Lower leg skin (tissue), 4 donors: ENCODE results near the gene TUBA8. TPM values are rescaled to one million over a fixed set of nuclear protein-coding genes. Genes with fewer than 3 reads are reported as not detected.

Source experiments
- DNase-seq, 2 donors: peaks; one replicate each; pipeline ENCODE4 v3.0.0-alpha.2; 2019; ENCODE audit warnings: low spot score in 2 of 2
- H3K4me3 ChIP-seq: fragments of 200-600 bp; sonication (generic); 2 replicates; pipeline ENCODE4 v1.5.1; 2017; ENCODE audit warnings: mild to moderate bottlenecking, low read depth; ENCODE audit not compliant: poor library complexity, severe bottlenecking
- POLR2A ChIP-seq, 2 donors: fragments of 450-650 bp; IDR thresholded peaks; one replicate each; pipeline ENCODE4 v1.6.1; 2016 to 2017; ENCODE audit warnings: antibody characterized with exemption in 2 of 2, mild to moderate bottlenecking in 1 of 2, moderate library complexity in 1 of 2
- WGBS, 2 donors: methylation state at CpG; one replicate each; pipeline ENCODE4 v1.1.5; 2018; 5-methylcytosine and 5-hydroxymethylcytosine counted together
- intact Hi-C: fragments of 100-400 bp; cut with DNase I; formaldehyde crosslinking; loops from one replicate; pipeline ENCODE4 v1.15.0; 2023; ENCODE audit warnings: low total_unique reads
- total RNA-seq, 4 donors: library from RNA; depleted of rRNA; stranded (reverse); fragments of >200 nt; gene quantifications; one replicate each; pipeline ENCODE4 v1.1.0, GENCODE V29; 2016
- TF ChIP-seq, protein P1 (sequence below), 3 donors: fragments of 450-650 bp; IDR thresholded peaks; one replicate each; pipeline ENCODE4 v1.5.1; 2016; ENCODE audit warnings: antibody characterized with exemption in 3 of 3, mild to moderate bottlenecking in 3 of 3, moderate library complexity in 2 of 3

Gene TUBA8
- total RNA-seq, 4 donors from 2014 or later, result 1.5 to 4.7 (median 2.9) TPM

DNA sequence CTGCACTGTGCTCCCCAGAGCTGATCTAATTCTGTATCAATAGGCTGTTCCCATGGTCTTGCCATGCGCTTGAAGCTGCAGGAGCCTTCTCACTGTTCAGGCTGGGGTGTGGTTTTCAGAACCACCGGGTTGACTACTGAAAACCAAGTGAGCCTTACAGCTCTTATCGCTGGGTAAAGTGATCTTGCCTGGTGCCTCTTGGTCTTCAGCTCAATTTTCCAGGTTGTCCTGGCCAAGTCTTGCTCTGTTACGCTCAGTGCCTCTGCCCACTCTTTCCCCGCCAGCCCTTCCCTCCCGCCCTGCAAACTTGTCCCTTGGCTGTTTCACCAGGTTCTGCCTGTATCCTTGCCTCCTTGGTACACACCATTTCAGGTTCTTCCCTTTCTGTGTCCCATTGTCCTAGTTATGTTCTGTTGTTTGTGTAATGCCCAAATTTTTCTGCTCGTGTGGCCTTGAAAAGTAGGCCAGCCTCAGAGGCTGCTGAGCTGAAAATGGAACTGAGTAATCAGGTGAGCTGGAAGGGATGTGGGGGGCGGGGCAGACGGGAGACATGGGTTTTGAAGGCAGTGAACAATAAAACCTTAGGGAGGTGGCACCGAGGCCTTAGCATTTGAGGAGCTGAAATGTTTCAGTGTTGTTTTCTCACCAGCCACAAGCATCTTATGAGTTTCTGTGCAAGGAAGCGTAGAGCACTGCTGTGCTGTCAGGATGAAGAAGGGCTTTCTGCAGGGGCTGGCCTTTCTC lies 21.6 kb upstream of the TUBA8 start:
- TF ChIP-seq, protein P1, sequence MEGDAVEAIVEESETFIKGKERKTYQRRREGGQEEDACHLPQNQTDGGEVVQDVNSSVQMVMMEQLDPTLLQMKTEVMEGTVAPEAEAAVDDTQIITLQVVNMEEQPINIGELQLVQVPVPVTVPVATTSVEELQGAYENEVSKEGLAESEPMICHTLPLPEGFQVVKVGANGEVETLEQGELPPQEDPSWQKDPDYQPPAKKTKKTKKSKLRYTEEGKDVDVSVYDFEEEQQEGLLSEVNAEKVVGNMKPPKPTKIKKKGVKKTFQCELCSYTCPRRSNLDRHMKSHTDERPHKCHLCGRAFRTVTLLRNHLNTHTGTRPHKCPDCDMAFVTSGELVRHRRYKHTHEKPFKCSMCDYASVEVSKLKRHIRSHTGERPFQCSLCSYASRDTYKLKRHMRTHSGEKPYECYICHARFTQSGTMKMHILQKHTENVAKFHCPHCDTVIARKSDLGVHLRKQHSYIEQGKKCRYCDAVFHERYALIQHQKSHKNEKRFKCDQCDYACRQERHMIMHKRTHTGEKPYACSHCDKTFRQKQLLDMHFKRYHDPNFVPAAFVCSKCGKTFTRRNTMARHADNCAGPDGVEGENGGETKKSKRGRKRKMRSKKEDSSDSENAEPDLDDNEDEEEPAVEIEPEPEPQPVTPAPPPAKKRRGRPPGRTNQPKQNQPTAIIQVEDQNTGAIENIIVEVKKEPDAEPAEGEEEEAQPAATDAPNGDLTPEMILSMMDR (IDR thresholded peaks at IDR 0.05), result no peak
- no peak for TF ChIP-seq POLR2A (IDR thresholded peaks at IDR 0.05)
- no peak overlapping the region for H3K4me3 ChIP-seq
- 86 to 89% methylated on average over 11 of the region's 11 CpGs for WGBS, 2 donors
- intact Hi-C loops, result no loop called here
- DNase-seq, result peak in 1 of 2 donors; percentile 66

DNA sequence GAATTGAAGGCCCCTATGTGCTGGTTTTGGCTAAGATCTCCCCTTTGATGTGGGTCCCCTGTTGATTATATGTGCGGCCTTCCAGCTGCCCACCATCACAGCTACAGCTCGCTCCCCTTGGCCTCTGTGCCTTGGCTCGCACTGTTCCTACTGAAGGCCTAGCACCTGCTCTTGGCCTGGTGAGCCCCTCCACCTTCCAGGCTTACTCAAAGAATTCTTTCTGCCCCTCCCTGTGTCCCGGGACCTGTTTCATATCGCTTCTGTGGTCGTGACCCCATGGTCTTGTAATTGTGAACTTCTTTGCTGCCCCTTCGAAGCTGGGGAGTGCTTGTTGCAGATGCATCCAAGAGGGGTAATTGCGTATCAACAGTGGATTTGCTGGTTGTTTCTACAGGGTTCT lies 20.3 kb upstream of the TUBA8 start:
- TF ChIP-seq POLR2A (IDR thresholded peaks at IDR 0.05), result no peak
- TF ChIP-seq, protein P1 (IDR thresholded peaks at IDR 0.05), result no peak
- peak in 1 of 2 donors; percentile 67 for DNase-seq
- H3K4me3 ChIP-seq, result no peak overlapping the region
- intact Hi-C loops, result no loop called here
- WGBS, 2 donors, result 92 to 96% methylated on average over 8 of the region's 8 CpGs

DNA sequence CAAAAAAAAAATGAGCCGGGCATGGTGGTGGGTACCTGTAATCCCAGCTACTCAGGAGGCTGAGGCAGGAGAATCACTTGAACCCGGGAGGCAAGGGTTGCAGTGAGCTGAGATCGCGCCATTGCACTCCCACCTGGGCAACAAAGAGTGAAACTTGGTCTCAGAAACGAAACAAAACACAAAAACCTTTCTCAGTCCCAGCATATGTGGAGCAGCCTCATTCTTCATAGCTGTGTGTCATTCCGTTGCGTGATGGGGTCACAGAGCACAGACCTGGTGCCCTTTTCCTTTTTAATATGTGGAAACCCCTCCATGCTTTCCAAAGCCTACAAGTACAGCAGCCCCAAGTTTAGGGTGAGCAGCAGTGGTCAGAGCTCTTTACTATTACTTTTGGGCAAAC lies 19.1 kb upstream of the TUBA8 start:
- TF ChIP-seq POLR2A (IDR thresholded peaks at IDR 0.05), result no peak
- TF ChIP-seq, protein P1 (IDR thresholded peaks at IDR 0.05), result no peak
- WGBS, 2 donors, result 53 to 56% methylated on average over 7 of the region's 7 CpGs
- intact Hi-C loops, result no loop called here
- H3K4me3 ChIP-seq, result no peak overlapping the region
- DNase-seq, result no peak

DNA sequence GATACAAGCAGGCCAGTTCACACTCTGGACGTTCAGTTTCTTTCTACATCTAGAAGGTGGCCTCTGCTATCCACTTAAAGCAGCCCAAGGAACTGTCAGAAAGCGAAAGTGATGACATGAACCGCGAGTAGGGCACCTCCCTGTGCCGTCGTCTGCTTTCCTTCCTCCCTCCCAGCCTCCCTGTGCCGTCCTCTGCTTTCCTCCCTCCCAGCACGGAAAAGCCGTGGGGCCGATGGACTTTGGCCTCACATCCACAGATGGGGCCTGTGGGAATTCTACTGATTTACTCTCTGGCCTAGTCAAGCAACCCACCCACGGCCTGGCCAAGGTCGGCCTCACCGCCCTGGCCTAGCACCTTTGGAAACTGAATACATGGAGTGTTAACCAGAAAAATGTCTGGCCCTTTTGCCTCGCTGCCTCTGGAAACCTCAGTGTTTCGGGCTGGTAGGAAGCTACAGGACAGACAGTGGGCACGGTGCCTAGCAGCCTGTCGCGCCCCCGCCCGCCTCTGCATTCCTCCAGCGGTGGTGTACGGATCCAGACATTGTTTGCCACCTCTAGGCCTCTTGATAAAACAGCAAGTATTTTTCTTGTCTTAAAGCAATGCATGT lies 18.6 kb upstream of the TUBA8 start:
- no peak for TF ChIP-seq POLR2A (IDR thresholded peaks at IDR 0.05)
- TF ChIP-seq, protein P1 (IDR thresholded peaks at IDR 0.05), result no peak
- H3K4me3 ChIP-seq, result no peak overlapping the region
- WGBS, 2 donors, result 23 to 26% methylated on average over 22 of the region's 22 CpGs
- DNase-seq, result peak; percentile 40 to 93
- intact Hi-C loops, result no loop called here

DNA sequence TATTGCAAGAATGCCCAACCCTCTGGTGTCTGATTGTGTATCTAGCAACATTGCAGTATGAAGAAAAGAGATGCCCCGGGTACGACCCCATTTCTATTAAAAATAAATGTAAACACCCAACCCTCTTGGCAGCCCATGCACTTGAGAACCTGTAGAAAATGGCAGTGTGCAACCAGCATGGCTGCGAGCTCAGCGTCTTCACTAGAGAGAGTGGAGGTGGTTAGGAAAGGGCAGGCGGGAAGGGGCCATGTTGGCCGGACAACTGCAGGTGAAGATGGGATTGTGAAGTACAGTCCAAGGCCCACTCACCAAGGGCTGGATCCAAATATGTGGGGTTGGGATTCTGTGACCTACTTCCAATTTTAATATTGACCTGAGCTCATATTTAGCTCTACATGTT lies 16.9 kb upstream of the TUBA8 start:
- intact Hi-C loops, result no loop called here
- 95% methylated on average over 6 of the region's 6 CpGs for WGBS, 2 donors
- DNase-seq, result peak in 1 of 2 donors; percentile 72
- TF ChIP-seq, protein P1 (IDR thresholded peaks at IDR 0.05), result no peak
- TF ChIP-seq POLR2A (IDR thresholded peaks at IDR 0.05), result no peak
- no peak overlapping the region for H3K4me3 ChIP-seq
